ENCODE results near the gene ITGA1. TPM values are rescaled to one million over a fixed set of nuclear protein-coding genes. Genes with fewer than 3 reads are reported as not detected.

Gene ITGA1
- total RNA-seq, 2 donors from 2014 or later = 0.33 to 3.5 TPM

DNA sequence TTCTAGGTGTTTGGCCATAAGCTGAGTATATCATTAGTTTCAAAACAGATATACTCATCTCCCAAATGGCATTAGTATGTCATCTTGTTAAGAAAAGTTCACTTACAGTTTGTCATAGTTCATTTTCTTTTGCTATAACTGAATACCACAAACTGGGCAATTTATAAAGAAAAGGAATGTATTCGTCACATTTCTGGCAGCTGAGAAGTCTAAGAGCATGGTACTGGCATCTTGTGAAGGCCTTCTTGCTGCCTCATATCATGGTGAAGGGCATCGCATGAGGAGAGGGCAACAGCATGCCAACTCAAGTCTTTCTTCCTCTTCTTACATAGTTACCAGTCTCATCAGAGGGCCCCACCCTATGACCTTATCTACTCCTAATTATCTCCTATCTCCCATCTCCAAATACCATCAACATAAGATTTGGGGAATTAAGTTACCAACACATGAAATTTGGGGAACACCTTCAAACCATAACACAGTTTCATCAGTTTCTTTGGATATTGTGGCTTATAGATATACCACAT lies 20.4 kb upstream of the ITGA1 start:
- Histone ChIP-seq H3K4me1 (ENCODE audit: control insufficient read depth, insufficient read depth, low read length) (no peaks in the 10 kb centered on the region), H3K27me3 (ENCODE audit: control insufficient read depth, insufficient read depth, low read length, poor library complexity, severe bottlenecking) (no peaks in the 10 kb centered on the region), H3K9ac (ENCODE audit: extremely low read depth, low read length, poor library complexity, severe bottlenecking) (no peak overlapping the region), H3K27ac (ENCODE audit: low read depth, low read length) (no peak overlapping the region), H3K4me3 (ENCODE audit: low read length) (no peak overlapping the region), H3K36me3 (ENCODE audit: control insufficient read depth, insufficient read depth, low read length) (no peaks in the 10 kb centered on the region), H3K9me3 (ENCODE audit: control insufficient read depth, low read length) (no peaks in the 10 kb centered on the region)
- H3K36me3 Mint-ChIP-seq (ENCODE audit: low read depth) = no peaks in the 10 kb centered on the region
- WGBS, 2 experiments (ENCODE audit: insufficient coverage in 1 of 2, insufficient read length in 1 of 2) = 94 to 100% methylated on average over 1 to 2 of the region's 2 CpGs
- H3K4me1 Mint-ChIP-seq = no peaks in the 10 kb centered on the region
- DNase-seq = no peak
- H3K27me3 Mint-ChIP-seq (ENCODE audit: insufficient read depth) = no peaks in the 10 kb centered on the region
- no peak overlapping the region for H3K27ac Mint-ChIP-seq
- TF ChIP-seq, protein P1, sequence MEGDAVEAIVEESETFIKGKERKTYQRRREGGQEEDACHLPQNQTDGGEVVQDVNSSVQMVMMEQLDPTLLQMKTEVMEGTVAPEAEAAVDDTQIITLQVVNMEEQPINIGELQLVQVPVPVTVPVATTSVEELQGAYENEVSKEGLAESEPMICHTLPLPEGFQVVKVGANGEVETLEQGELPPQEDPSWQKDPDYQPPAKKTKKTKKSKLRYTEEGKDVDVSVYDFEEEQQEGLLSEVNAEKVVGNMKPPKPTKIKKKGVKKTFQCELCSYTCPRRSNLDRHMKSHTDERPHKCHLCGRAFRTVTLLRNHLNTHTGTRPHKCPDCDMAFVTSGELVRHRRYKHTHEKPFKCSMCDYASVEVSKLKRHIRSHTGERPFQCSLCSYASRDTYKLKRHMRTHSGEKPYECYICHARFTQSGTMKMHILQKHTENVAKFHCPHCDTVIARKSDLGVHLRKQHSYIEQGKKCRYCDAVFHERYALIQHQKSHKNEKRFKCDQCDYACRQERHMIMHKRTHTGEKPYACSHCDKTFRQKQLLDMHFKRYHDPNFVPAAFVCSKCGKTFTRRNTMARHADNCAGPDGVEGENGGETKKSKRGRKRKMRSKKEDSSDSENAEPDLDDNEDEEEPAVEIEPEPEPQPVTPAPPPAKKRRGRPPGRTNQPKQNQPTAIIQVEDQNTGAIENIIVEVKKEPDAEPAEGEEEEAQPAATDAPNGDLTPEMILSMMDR (conservative IDR thresholded peaks at IDR 0.05) = no peak
- no peaks in the 10 kb centered on the region for H3K9me3 Mint-ChIP-seq
- no peak overlapping the region for H3K4me3 Mint-ChIP-seq

DNA sequence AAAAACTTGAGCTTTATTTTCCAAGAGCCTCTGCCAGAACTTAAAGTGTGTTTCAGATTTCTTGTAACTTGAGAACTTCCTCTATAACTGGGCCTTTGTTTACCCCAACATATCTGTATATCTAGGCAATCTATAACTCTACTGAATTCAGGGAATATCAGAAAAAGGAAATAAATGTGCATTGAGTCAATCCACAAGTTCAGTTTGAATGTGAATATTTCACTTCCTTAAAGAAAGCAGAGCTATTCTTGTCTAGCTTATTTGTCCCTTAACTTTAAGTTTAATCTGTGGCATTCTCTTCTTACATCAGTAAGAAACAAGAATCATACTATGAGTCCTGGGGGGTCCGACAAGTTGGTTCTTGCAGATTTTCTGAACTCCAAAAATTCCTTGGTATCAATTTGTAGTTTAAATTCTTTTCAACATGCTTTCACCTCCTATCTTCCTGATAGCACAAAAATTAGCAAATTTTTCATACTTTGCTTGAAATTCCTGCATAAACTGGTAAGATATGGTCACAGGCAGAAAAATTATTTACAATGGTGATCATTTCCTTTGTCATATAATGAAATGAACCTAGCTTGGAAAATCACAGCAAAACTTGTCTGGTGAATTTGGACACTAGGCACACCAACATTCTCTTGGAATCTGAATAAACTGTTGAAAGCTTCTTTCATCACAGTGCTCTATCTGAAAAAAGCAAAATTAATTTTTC lies 19.8 kb upstream of the ITGA1 start:
- no peaks in the 10 kb centered on the region for H3K9me3 ChIP-seq (ENCODE audit: control insufficient read depth, low read length)
- Mint-ChIP-seq H3K4me1 (no peaks in the 10 kb centered on the region), H3K27me3 (ENCODE audit: insufficient read depth) (no peaks in the 10 kb centered on the region), H3K27ac (no peak overlapping the region), H3K36me3 (ENCODE audit: low read depth) (no peaks in the 10 kb centered on the region), H3K4me3 (no peak overlapping the region), H3K9me3 (no peaks in the 10 kb centered on the region)
- 88% methylated on average over 1 of the region's 1 CpG; no CpG with 5 or more reads in 1 of the 2 experiments for WGBS, 2 experiments (ENCODE audit: insufficient coverage in 1 of 2, insufficient read length in 1 of 2)
- no peak overlapping the region for H3K9ac ChIP-seq (ENCODE audit: extremely low read depth, low read length, poor library complexity, severe bottlenecking)
- H3K27me3 ChIP-seq (ENCODE audit: control insufficient read depth, insufficient read depth, low read length, poor library complexity, severe bottlenecking) = no peaks in the 10 kb centered on the region
- H3K27ac ChIP-seq (ENCODE audit: low read depth, low read length) = no peak overlapping the region
- H3K36me3 ChIP-seq (ENCODE audit: control insufficient read depth, insufficient read depth, low read length) = no peaks in the 10 kb centered on the region
- no peak for DNase-seq
- TF ChIP-seq, protein P1 (conservative IDR thresholded peaks at IDR 0.05) = no peak
- no peak overlapping the region for H3K4me3 ChIP-seq (ENCODE audit: low read length)
- no peaks in the 10 kb centered on the region for H3K4me1 ChIP-seq (ENCODE audit: control insufficient read depth, insufficient read depth, low read length)

DNA sequence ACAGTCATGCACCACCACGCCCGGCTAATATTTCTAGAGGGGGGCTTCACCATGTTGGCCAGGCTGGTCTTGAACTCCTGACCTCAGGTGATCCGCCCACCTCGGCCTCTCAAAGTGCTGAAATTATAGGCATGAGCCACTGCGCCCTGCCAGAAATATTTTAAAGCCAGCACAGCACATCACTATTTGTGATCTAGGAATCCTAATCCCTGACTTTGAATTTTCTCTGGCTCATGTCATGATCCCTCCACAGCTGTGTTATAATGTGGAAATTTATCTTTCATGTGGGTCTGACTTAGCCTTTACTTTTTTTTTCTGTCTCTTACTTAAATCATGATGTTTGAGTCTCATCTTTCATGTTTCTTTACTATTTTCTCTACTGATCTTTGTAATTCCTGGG lies 18.7 kb upstream of the ITGA1 start:
- Histone ChIP-seq H3K27me3 (ENCODE audit: control insufficient read depth, insufficient read depth, low read length, poor library complexity, severe bottlenecking) (no peaks in the 10 kb centered on the region), H3K36me3 (ENCODE audit: control insufficient read depth, insufficient read depth, low read length) (no peaks in the 10 kb centered on the region), H3K4me1 (ENCODE audit: control insufficient read depth, insufficient read depth, low read length) (no peaks in the 10 kb centered on the region), H3K9me3 (ENCODE audit: control insufficient read depth, low read length) (no peaks in the 10 kb centered on the region), H3K27ac (ENCODE audit: low read depth, low read length) (no peak overlapping the region), H3K4me3 (ENCODE audit: low read length) (no peak overlapping the region), H3K9ac (ENCODE audit: extremely low read depth, low read length, poor library complexity, severe bottlenecking) (no peak overlapping the region)
- no peak overlapping the region for H3K4me3 Mint-ChIP-seq
- H3K9me3 Mint-ChIP-seq = no peaks in the 10 kb centered on the region
- no peaks in the 10 kb centered on the region for H3K27me3 Mint-ChIP-seq (ENCODE audit: insufficient read depth)
- peaks cover 2% of the 10 kb centered on the region for H3K4me1 Mint-ChIP-seq
- H3K36me3 Mint-ChIP-seq (ENCODE audit: low read depth) = no peaks in the 10 kb centered on the region
- TF ChIP-seq, protein P1 (conservative IDR thresholded peaks at IDR 0.05) = no peak
- H3K27ac Mint-ChIP-seq = no peak overlapping the region
- 87 to 95% methylated on average over 5 of the region's 5 CpGs for WGBS, 2 experiments (ENCODE audit: insufficient coverage in 1 of 2, insufficient read length in 1 of 2)
- DNase-seq = no peak
